ENCODE measurements around the gene PLXNA2. TPM values are rescaled to one million over a fixed set of nuclear protein-coding genes. Genes with fewer than 3 reads are reported as not detected.

Gene PLXNA2
- total and polyA plus RNA-seq, 2 donors (not counting 1 experiment from before 2014, with no cell fraction given), result 0.31 to 1.2 TPM

GRCh38 chr1:208074353-208074752, 169.8 kb downstream of the PLXNA2 start:
- Mint-ChIP-seq H3K4me1 (no peaks in the 10 kb centered on the region), H3K4me3 (no peak overlapping the region), H3K27me3 (peaks cover 6% of the 10 kb centered on the region), H3K27ac (no peak overlapping the region), H3K9me3 (ENCODE audit: insufficient read depth) (no peaks in the 10 kb centered on the region)
- no peaks in the 10 kb centered on the region for H3K4me1 ChIP-seq (ENCODE audit: control insufficient read depth in 2 of 2, insufficient read depth in 2 of 2, low read length in 2 of 2)
- DNase-seq, result no peak
- CTCF ChIA-PET, result interaction anchor here (1.0 kb wide), 1 partner anchor 18 kb away, joined by 3 read pairs; no protein-coding TSS in a partner anchor
- POLR2A ChIA-PET, result no interaction called here
- H4K20me1 ChIP-seq (ENCODE audit: control insufficient read depth, insufficient read depth, low read length, poor library complexity, severe bottlenecking), result no peaks in the 10 kb centered on the region
- no peaks in the 10 kb centered on the region for H3K36me3 ChIP-seq (replicated peaks in 1 of 2; ENCODE audit: control extremely low read depth in 1 of 2, control insufficient read depth in 1 of 2, extremely low read depth in 1 of 2, insufficient read depth in 2 of 2, low read length in 1 of 2)
- H2AFZ ChIP-seq (ENCODE audit: insufficient read depth, low read depth, low read length, poor library complexity, severe bottlenecking), result no peak overlapping the region
- no peak overlapping the region for H3K4me3 ChIP-seq (ENCODE audit: control extremely low read depth in 1 of 5, extremely low read depth in 1 of 5, insufficient read depth in 1 of 5, low read depth in 2 of 5, low read length in 4 of 5)
- H3K27me3 ChIP-seq (replicated peaks in 1 of 4; ENCODE audit: control extremely low read depth in 1 of 4, control insufficient read depth in 3 of 4, insufficient read depth in 4 of 4, low read length in 3 of 4), result no peaks in the 10 kb centered on the region
- intact Hi-C loops (cut with micrococcal nuclease), result no loop called here
- ATAC-seq (ENCODE audit: low read depth), result no peak
- no peak overlapping the region for H3K9ac ChIP-seq (ENCODE audit: low read length)
- no peak overlapping the region for H3K27ac ChIP-seq (ENCODE audit: low read length in 2 of 2)
- no peak for TF ChIP-seq CTCF (IDR thresholded peaks at IDR 0.05)
- TF ChIP-seq EZH2 (IDR thresholded peaks at IDR 0.05; ENCODE audit: borderline replicate concordance, insufficient read depth, low read depth, low read length, poor library complexity, severe bottlenecking), result no peak
- no peaks in the 10 kb centered on the region for H3K9me3 ChIP-seq (ENCODE audit: control extremely low read depth in 1 of 3, control insufficient read depth in 2 of 3, insufficient read depth in 1 of 3, low read length in 2 of 3)
- no peak overlapping the region for H3K4me2 ChIP-seq (replicated peaks; ENCODE audit: low read depth, low read length, poor library complexity, severe bottlenecking)
- H3K79me2 ChIP-seq (ENCODE audit: control insufficient read depth, insufficient read depth, low read length), result no peaks in the 10 kb centered on the region
- WGBS (ENCODE audit: insufficient coverage), result 78% methylated on average over 3 of the region's 6 CpGs

GRCh38 chr1:208071435-208072031, 172.7 kb downstream of the PLXNA2 start:
- Histone ChIP-seq H3K79me2 (ENCODE audit: control insufficient read depth, insufficient read depth, low read length) (no peaks in the 10 kb centered on the region), H4K20me1 (ENCODE audit: control insufficient read depth, insufficient read depth, low read length, poor library complexity, severe bottlenecking) (no peaks in the 10 kb centered on the region), H3K27me3 (replicated peaks in 1 of 4; ENCODE audit: control extremely low read depth in 1 of 4, control insufficient read depth in 3 of 4, insufficient read depth in 4 of 4, low read length in 3 of 4) (no peaks in the 10 kb centered on the region), H2AFZ (ENCODE audit: insufficient read depth, low read depth, low read length, poor library complexity, severe bottlenecking) (no peak overlapping the region), H3K36me3 (replicated peaks in 1 of 2; ENCODE audit: control extremely low read depth in 1 of 2, control insufficient read depth in 1 of 2, extremely low read depth in 1 of 2, insufficient read depth in 2 of 2, low read length in 1 of 2) (no peaks in the 10 kb centered on the region), H3K27ac (ENCODE audit: low read length in 2 of 2) (no peak overlapping the region), H3K9me3 (ENCODE audit: control extremely low read depth in 1 of 3, control insufficient read depth in 2 of 3, insufficient read depth in 1 of 3, low read length in 2 of 3) (no peaks in the 10 kb centered on the region), H3K4me1 (ENCODE audit: control insufficient read depth in 2 of 2, insufficient read depth in 2 of 2, low read length in 2 of 2) (no peaks in the 10 kb centered on the region), H3K4me3 (ENCODE audit: control extremely low read depth in 1 of 5, extremely low read depth in 1 of 5, insufficient read depth in 1 of 5, low read depth in 2 of 5, low read length in 4 of 5) (no peak overlapping the region), H3K9ac (ENCODE audit: low read length) (no peak overlapping the region), H3K4me2 (replicated peaks; ENCODE audit: low read depth, low read length, poor library complexity, severe bottlenecking) (no peak overlapping the region)
- Mint-ChIP-seq H3K27ac (no peak overlapping the region), H3K4me3 (no peak overlapping the region), H3K9me3 (ENCODE audit: insufficient read depth) (no peaks in the 10 kb centered on the region), H3K27me3 (peaks cover 3% of the 10 kb centered on the region), H3K4me1 (no peaks in the 10 kb centered on the region)
- intact Hi-C loops (cut with micrococcal nuclease), result no loop called here
- 82% methylated on average over 6 of the region's 7 CpGs for WGBS (ENCODE audit: insufficient coverage)
- ATAC-seq (ENCODE audit: low read depth) (no peak), DNase-seq (no peak)
- ChIA-PET POLR2A (no interaction called here), CTCF (interaction anchor here (0.9 kb wide), 1 partner anchor 8 kb away, joined by 3 read pairs; no protein-coding TSS in a partner anchor)
- no peak for TF ChIP-seq CTCF (IDR thresholded peaks at IDR 0.05)
- no peak for TF ChIP-seq EZH2 (IDR thresholded peaks at IDR 0.05; ENCODE audit: borderline replicate concordance, insufficient read depth, low read depth, low read length, poor library complexity, severe bottlenecking)
